H1 (cell line): Measurements from ENCODE around the gene FBXW2. TPM values are rescaled to one million over a fixed set of nuclear protein-coding genes. Genes with fewer than 3 reads are reported as not detected.

Experiments
- ASH2L ChIP-seq: fragments of 200-600, 300-600 bp; sonication (generic); IDR thresholded peaks from one replicate; pipeline ENCODE4 v1.7.1; 2017; ENCODE audit warnings: low read length
- CBX5 ChIP-seq: fragments of 300-800, 300-1000 bp; sonication (generic); IDR thresholded peaks from 2 replicates; pipeline ENCODE4 v1.7.1; 2016; ENCODE audit warnings: antibody characterized with exemption, low read length, low read depth
- GABPA ChIP-seq: IDR thresholded peaks from 2 replicates; pipeline ENCODE4 v1.6.1; 2011; ENCODE audit warnings: mild to moderate bottlenecking, low read length, moderate library complexity, borderline replicate concordance; ENCODE audit not compliant: insufficient read depth
- HDAC2 ChIP-seq, 2 experiments: fragments of 300-600 bp in 1 of 2; sonication (generic) in 1 of 2; IDR thresholded peaks; 2 replicates each; pipeline ENCODE4 v1.6.1; 2011 to 2012; ENCODE audit warnings: low read depth in 2 of 2, low read length in 2 of 2, mild to moderate bottlenecking in 2 of 2, moderate library complexity in 2 of 2, borderline replicate concordance in 1 of 2, inconsistent platforms in 1 of 2
- HDAC6 ChIP-seq: IDR thresholded peaks from one replicate; pipeline ENCODE4 v1.7.1; 2012; ENCODE audit warnings: low read depth, mild to moderate bottlenecking, inconsistent platforms, low read length, moderate library complexity
- NRF1 ChIP-seq: IDR thresholded peaks from 2 replicates; pipeline ENCODE4 v1.6.1; 2011; ENCODE audit warnings: mild to moderate bottlenecking, low read depth, low read length, improper control_type of control experiment
- POLR2AphosphoS5 ChIP-seq: IDR thresholded peaks from 2 replicates; pipeline ENCODE4 v1.6.1; 2011; ENCODE audit warnings: low read depth, low read length
- SAP30 ChIP-seq: fragments of 300-600 bp; sonication (generic); IDR thresholded peaks from 2 replicates; pipeline ENCODE4 v1.7.1; 2012; ENCODE audit warnings: low read length, moderate library complexity, mild to moderate bottlenecking, inconsistent platforms; ENCODE audit not compliant: insufficient read depth, insufficient replicate concordance
- TCF12 ChIP-seq: IDR thresholded peaks from 2 replicates; pipeline ENCODE4 v1.6.1; 2011; ENCODE audit warnings: low read depth, mild to moderate bottlenecking, low read length
- USF2 ChIP-seq: IDR thresholded peaks from 2 replicates; pipeline ENCODE4 v1.6.1; 2011; ENCODE audit warnings: low read length, improper control_type of control experiment
- YY1 ChIP-seq: IDR thresholded peaks from 2 replicates; pipeline ENCODE4 v1.6.1; 2011; ENCODE audit warnings: low read depth, mild to moderate bottlenecking, low read length
- polyA plus RNA-seq, 7 experiments: library from polyadenylated mRNA; depleted of rRNA in 3 of 7; stranded (reverse) in 5 of 7; unstranded in 2 of 7; fragments of >200 nt in 5 of 7; fragments of 200-250 nt in 2 of 7; gene quantifications; 1 replicate in 5 of 7; 2 replicates in 1 of 7; 4 replicates in 1 of 7; pipeline versions ENCODE4 v1.2.1 to v1.2.3, GENCODE V29; 2011 to 2013; ENCODE audit warnings: missing spikeins in 2 of 7, mixed read lengths in 2 of 7
- total RNA-seq: library from RNA; stranded (reverse); fragmentation: NEBNext Ultra II Directional; extraction: Animal tissue kit (Norgen Biotek cat#: 25700); gene quantifications from 2 replicates; pipeline ENCODE4 v1.2.1, GENCODE V29; 2021
- TF ChIP-seq, protein P1 (sequence below): IDR thresholded peaks from 2 replicates; pipeline ENCODE4 v1.6.1; 2012; ENCODE audit warnings: inconsistent platforms
- TF ChIP-seq, protein P2 (sequence below): IDR thresholded peaks from 2 replicates; pipeline ENCODE4 v1.6.1; 2012; ENCODE audit warnings: low read length, inconsistent platforms

FBXW2 gene
- total and polyA plus RNA-seq, 2 of the 8 experiments (the other 6 are each of a cell fraction or from before 2014, with no cell fraction given), result 19.2 to 65.3 TPM

GRCh38 chr9:120714846-120715388 lies 78.3 kb downstream of the FBXW2 start (continued):
- TF ChIP-seq GABPA, result no peak
- TF ChIP-seq NRF1, result no peak
- TF ChIP-seq HDAC2 (IDR thresholded peaks at IDR 0.05; ENCODE audit: borderline replicate concordance in 1 of 2, low read depth in 2 of 2, low read length in 2 of 2), result peak in 1 of 2 experiments; percentile 97; a peak in 2 of 4 replicates
- no peak for TF ChIP-seq USF2
- TF ChIP-seq TCF12, result no peak
- TF ChIP-seq POLR2AphosphoS5, result no peak
- TF ChIP-seq ASH2L, result peak; percentile 71
- no peak for TF ChIP-seq SAP30
- TF ChIP-seq YY1, result 0 out of 2 replicates have a peak, but pooled peaks have one; percentile 9
- no peak for TF ChIP-seq HDAC6
- TF ChIP-seq CBX5, result no peak
- TF ChIP-seq, protein P1, sequence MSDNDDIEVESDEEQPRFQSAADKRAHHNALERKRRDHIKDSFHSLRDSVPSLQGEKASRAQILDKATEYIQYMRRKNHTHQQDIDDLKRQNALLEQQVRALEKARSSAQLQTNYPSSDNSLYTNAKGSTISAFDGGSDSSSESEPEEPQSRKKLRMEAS, result peak; percentile 49
- TF ChIP-seq, protein P2, sequence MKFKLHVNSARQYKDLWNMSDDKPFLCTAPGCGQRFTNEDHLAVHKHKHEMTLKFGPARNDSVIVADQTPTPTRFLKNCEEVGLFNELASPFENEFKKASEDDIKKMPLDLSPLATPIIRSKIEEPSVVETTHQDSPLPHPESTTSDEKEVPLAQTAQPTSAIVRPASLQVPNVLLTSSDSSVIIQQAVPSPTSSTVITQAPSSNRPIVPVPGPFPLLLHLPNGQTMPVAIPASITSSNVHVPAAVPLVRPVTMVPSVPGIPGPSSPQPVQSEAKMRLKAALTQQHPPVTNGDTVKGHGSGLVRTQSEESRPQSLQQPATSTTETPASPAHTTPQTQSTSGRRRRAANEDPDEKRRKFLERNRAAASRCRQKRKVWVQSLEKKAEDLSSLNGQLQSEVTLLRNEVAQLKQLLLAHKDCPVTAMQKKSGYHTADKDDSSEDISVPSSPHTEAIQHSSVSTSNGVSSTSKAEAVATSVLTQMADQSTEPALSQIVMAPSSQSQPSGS, result no peak
- TF ChIP-seq, all 59 proteins: peak for 8
